GM12874 (cell line): ENCODE measurements around the gene PLBD1.

Source experiments
- CTCF ChIP-seq: IDR thresholded peaks from 2 replicates; pipeline ENCODE4 v1.5.1; 2011; ENCODE audit warnings: low read depth, mild to moderate bottlenecking, control low read depth, low read length, moderate library complexity; ENCODE audit not compliant: insufficient read depth

Gene PLBD1

DNA sequence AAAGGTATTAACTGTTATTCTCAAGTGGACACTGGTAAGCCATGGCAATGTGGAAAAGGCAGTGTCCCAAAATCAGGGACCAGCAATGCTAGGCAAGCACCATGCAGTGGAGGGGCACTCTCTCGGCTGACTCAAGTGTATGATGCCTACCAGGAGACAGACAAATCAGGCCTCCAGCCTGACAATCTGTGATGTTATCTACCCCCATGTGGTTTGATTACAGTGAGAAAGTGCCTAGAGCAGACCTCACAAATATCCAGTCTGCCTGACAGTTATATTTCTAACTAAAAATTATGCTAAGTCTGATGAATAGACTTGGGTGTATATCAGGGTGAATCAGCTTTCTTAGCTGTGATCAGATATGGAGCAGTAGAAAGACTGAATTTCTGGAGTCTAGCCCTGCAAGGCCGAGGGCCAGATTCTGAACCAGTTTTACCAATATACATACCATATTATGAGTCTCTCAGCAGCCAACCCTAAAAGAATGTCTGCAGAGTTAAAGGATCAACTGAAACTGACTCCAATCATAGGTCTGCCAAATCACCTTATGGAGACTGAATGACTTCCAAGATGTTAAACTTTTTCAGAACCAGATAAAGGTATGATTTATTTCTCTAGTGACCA is 3.2 kb downstream of the PLBD1 start:
- no peak for TF ChIP-seq CTCF

DNA sequence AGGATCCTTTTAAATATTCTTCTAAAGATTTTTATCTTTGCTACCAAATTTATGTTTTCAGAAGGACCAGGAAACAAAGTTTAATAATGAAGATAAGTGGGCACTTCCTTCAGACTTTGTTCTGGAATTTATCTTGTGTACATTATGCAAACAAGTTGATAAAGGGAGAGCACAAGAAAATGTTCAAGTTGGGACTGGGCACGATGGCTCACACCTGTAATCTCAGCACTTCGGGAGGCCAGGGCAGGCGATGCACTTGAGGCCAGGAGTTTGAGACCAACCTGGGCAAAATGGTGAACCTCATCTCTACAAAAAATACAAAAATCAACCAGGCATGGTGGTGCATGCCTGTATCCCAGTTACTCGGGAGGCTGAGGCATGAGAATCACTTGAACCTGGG is 4.6 kb downstream of the PLBD1 start:
- no peak for TF ChIP-seq CTCF

GRCh38 chr12:14562279-14562678 is 5.4 kb downstream of the PLBD1 start:
- no peak for TF ChIP-seq CTCF

DNA sequence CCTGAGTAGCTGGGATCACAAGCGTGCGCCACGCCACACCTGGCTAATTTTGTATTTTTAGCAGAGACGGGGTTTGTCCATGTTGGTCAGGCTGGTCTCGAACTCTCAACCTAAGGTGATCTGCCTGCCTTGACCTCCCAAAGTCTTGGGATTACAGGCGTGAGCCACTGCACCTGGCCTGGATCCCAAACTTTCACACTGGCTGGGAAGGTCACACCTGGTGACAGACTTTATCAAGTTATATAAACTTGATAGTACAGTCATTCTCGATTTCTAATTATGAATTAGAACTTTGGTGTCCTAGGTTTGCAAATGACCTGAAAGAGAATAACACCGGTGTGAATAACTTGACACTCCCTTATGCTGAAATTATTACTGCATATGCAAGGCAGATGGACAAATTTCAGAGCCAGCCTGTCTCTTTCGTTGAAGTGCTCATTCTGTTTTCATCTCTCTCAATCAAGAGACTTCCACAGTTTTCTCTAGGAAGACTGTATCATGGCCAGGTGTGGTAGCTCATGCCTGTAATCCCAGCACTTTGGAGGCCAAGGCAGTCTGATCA is 5.9 kb downstream of the PLBD1 start:
- TF ChIP-seq CTCF, result no peak

DNA sequence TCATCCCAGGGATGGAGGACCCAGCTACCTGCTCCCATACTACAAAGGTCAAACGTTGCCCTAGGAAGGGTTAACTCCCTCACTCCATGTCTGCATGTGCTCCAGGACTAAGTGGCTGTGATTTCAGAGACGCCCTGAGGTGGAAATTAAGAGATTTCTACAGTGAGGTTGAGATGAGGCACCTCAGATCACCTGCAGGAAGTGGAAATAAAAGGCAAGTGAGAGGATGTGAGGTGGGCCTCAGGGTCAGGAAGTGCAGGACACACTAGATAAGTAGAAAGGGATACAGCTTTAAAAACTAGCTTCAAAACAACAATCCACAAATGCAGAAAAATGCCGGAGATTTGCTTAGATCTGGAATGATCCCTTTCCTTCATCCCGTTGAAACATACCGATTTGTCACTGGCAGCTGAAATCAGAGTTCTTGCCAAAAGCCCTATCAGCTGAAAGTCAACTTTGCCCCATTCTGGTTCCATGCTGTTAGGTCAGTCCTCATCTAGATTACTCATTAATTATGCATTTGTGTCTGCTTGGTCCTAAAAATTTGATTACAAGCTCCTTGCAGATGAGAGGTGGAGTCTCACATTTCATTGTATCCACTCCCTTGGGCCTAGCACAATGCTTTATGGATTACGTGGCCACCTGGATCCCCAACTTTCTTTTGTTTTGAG is 6.6 kb downstream of the PLBD1 start:
- TF ChIP-seq CTCF, result no peak

DNA sequence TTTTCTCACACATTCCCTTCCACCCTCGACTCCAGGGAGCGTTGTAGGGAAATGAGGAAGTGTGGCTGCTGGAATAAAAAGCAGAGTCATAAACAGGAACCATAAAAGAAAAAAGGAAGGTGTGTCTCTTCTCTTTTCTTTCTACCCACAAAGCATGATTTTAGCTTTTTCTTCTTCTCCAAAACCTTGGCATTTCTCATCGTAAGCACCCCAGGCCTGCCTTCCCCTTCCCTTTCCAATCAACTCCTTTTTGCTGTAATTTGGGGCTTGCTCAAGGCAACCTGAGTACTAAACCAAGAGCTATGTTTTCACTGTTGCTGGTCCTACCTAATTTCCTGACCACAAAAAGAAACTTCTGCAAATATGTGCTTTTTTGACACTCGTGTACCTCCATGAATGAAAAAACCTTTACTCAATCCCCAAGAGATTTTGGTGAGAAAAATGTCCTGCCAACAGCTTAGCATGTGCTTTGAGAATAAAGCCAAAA is 9.2 kb downstream of the PLBD1 start:
- TF ChIP-seq CTCF, result no peak

DNA sequence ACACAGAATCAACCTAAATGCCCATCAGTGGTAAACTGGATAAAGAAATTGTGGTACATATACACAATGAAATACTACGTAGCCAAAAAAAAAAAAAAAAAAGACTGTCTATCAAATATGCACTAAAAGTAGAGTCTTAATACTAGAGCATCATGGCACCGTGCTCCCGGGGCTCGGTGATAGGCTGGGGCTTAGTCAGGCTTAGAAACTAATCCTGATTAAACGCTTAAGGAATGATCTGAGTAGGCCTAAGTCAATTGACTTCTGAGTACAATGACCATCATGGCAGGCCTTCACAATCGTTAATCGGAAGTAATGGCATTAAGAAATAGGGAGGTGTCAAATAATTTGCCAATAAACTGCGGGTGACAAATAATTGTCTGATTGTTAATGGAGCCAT is 9.7 kb downstream of the PLBD1 start:
- TF ChIP-seq CTCF, result no peak
